Activated CD8-positive, alpha-beta T cell treated with anti-CD3 and anti-CD28 coated beads for 36 hours (primary cell): Measurements from ENCODE around the gene TMEM63B. TPM values are rescaled to one million over a fixed set of nuclear protein-coding genes. Genes with fewer than 3 reads are reported as not detected.
"Not testable (repeated sequence)": the region's sequence is repeated elsewhere in the genome, so short reads cannot be mapped to it uniquely, and the experiment has no call there.

ENCODE experiments used
- ATAC-seq: fragments of 200-7000 bp; cut with Tn5 transposase; one replicate; pipeline ENCODE4 v1.10.0; 2021; ENCODE audit warnings: mild to moderate bottlenecking, moderate library complexity
- CTCF ChIA-PET: fragments of 350-600 bp; sonication (Branson Sonifier 250); formaldehyde crosslinking; loops from one replicate; lab custom pipeline; 2021; ENCODE audit warnings: antibody characterized with exemption; lab: Charles Lee
- POLR2A ChIA-PET: fragments of 350-600 bp; sonication (Branson Sonifier 250); formaldehyde crosslinking; loops from one replicate; lab custom pipeline; 2021; ENCODE audit warnings: antibody characterized with exemption; lab: Charles Lee
- DNase-seq: peaks from one replicate; pipeline ENCODE4 v3.0.0-alpha.2; 2020
- H3K27ac Mint-ChIP-seq: one replicate; pipeline ENCODE4 v1.8.0; 2021; ENCODE audit warnings: mild to moderate bottlenecking, mixed read lengths
- H3K27me3 Mint-ChIP-seq: one replicate; pipeline ENCODE4 v1.8.0; 2021; ENCODE audit warnings: mixed read lengths
- H3K36me3 Mint-ChIP-seq: one replicate; pipeline ENCODE4 v1.8.0; 2021; ENCODE audit warnings: low read depth, mixed read lengths
- H3K4me1 Mint-ChIP-seq: one replicate; pipeline ENCODE4 v1.8.0; 2021; ENCODE audit warnings: low read depth, mixed read lengths
- H3K4me3 Mint-ChIP-seq: one replicate; pipeline ENCODE4 v1.8.0; 2021; ENCODE audit warnings: mild to moderate bottlenecking, moderate library complexity, mixed read lengths
- H3K9me3 Mint-ChIP-seq: one replicate; pipeline ENCODE4 v1.8.0; 2021; ENCODE audit warnings: mixed read lengths
- intact Hi-C: fragments of 100-400 bp; cut with micrococcal nuclease; formaldehyde crosslinking; loops from one replicate; pipeline ENCODE4 v1.10.0; 2022
- total RNA-seq, 2 experiments: library from RNA; stranded (reverse); gene quantifications; one replicate each; pipeline ENCODE4 v1.2.3, GENCODE V29; 2021
- TF ChIP-seq, protein P1 (sequence below): fragments of 200-600 bp; IDR thresholded peaks from one replicate; pipeline ENCODE4 v1.8.0; 2022; ENCODE audit warnings: antibody characterized with exemption, mild to moderate bottlenecking

Gene TMEM63B
- total RNA-seq, 2 experiments from 2014 or later = 9.1 to 12.9 TPM

DNA sequence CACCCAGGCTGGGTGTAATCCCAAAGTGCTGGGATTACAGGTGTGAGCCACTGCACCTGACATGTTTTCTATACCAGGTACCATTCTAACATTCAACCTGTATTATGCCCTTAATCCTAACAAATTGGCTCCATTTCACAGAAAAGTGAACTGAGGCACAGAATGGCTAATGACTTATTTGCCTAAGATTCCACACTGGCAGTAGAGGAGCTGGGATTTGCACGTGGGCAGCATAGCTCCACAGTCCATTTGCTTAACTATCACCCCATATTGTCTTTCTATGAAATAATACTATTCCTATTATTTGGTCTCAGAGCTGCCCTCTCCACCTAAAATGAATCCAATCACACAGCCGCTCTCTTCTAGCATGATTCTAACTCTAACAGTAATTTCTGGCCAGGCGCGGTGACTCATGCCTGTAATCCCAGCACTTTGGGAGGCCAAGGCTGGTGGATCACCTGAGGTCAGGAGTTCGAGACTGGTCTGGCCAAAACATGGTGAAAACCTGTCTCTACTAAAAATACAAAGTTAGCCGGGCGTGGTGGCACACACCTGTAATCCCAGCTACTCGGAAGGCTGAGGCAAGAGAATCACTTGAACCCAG lies 66.1 kb downstream of the TMEM63B start:
- DNase-seq (no peak), ATAC-seq (no peak)
- Mint-ChIP-seq H3K27ac (no peak overlapping the region), H3K27me3 (no peaks in the 10 kb centered on the region), H3K4me1 (peaks cover 4% of the 10 kb centered on the region), H3K9me3 (no peaks in the 10 kb centered on the region), H3K36me3 (no peaks in the 10 kb centered on the region), H3K4me3 (no peak overlapping the region)
- CTCF ChIA-PET = interaction anchor here (1.1 to 5.2 kb wide), 3 partner anchors 21 to 97 kb away, joined by 3 to 26 read pairs (median 4); no protein-coding TSS in a partner anchor
- TF ChIP-seq, protein P1, sequence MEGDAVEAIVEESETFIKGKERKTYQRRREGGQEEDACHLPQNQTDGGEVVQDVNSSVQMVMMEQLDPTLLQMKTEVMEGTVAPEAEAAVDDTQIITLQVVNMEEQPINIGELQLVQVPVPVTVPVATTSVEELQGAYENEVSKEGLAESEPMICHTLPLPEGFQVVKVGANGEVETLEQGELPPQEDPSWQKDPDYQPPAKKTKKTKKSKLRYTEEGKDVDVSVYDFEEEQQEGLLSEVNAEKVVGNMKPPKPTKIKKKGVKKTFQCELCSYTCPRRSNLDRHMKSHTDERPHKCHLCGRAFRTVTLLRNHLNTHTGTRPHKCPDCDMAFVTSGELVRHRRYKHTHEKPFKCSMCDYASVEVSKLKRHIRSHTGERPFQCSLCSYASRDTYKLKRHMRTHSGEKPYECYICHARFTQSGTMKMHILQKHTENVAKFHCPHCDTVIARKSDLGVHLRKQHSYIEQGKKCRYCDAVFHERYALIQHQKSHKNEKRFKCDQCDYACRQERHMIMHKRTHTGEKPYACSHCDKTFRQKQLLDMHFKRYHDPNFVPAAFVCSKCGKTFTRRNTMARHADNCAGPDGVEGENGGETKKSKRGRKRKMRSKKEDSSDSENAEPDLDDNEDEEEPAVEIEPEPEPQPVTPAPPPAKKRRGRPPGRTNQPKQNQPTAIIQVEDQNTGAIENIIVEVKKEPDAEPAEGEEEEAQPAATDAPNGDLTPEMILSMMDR = no peak
- intact Hi-C loops = no loop called here
- POLR2A ChIA-PET = interaction anchor here (0.8 to 1.6 kb wide), 2 partner anchors 20 to 223 kb away, joined by 3 to 5 read pairs; no protein-coding TSS in a partner anchor

DNA sequence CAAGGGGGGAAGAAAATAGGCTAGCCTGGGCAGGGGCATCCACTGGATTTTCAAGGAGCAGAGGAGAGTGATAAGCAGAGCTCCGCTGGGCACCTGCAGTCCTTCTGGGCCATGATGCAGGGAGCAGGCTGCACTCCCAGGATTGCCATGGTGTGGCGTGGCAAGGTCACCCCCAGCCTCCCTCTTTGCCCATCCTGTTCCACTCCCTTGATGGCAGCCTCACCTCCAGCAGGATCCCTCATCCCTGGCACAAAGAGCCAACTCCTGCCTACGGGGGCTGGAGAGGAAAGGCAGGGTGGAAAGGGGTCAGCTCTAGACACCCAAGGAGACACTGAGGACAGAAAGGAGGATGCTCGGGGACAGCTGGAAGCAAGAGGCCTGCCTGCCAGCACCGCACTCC lies 67.0 kb downstream of the TMEM63B start:
- POLR2A ChIA-PET = no interaction called here
- no peak overlapping the region for H3K4me3 Mint-ChIP-seq
- H3K4me1 Mint-ChIP-seq = peaks cover 3% of the 10 kb centered on the region
- no peaks in the 10 kb centered on the region for H3K27me3 Mint-ChIP-seq
- intact Hi-C loops = no loop called here
- DNase-seq = no peak
- ATAC-seq = no peak
- no peaks in the 10 kb centered on the region for H3K9me3 Mint-ChIP-seq
- no peak overlapping the region for H3K27ac Mint-ChIP-seq
- H3K36me3 Mint-ChIP-seq = no peaks in the 10 kb centered on the region
- TF ChIP-seq, protein P1 = no peak
- CTCF ChIA-PET = interaction anchor here (0.6 kb wide), 1 partner anchor 78 kb away, joined by 3 read pairs; no protein-coding TSS in a partner anchor

DNA sequence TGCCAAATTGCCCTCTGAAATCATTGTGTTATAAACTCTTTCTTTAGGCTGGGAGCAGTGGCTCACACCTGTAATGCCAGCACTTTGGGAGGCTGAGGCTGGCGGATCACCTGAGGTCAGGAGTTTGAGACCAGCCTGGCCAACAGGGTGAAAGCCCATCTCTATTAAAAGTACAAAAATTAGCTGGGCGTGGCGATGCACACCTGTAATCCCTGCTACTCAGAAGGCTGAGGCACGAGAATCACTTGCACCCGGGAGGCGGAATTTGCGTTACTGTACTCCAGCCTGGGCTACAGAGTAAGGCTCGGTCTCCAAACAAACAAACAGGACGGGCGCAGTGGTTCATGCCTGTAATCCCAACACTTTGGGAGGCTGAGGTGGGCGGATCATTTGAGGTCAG lies 69.0 kb downstream of the TMEM63B start:
- POLR2A ChIA-PET, intact Hi-C loops, H3K9me3 Mint-ChIP-seq, H3K27ac Mint-ChIP-seq, DNase-seq, ATAC-seq, H3K36me3 Mint-ChIP-seq, H3K4me1 Mint-ChIP-seq, CTCF ChIA-PET, H3K27me3 Mint-ChIP-seq, H3K4me3 Mint-ChIP-seq: not testable (repeated sequence)

DNA sequence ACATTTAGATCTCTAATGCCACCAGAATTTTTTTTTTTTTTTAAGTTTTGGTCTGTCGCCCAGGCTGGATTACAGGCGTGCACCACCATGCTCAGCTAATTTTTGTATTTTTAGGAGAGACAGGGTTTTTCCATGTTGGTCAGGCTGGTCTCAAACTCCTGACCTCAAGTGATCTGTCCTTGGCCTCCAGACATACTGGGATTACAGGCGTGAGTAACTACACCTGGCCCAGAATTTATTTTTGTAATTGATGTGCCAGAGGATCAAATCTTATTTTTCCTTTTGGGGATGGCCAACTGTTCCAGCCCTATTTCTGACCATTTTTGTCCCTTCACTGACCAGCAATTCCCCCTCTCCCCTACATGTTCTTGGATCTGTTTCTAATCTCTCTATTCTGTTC lies 71.3 kb downstream of the TMEM63B start:
- DNase-seq (no peak), ATAC-seq (no peak)
- Mint-ChIP-seq H3K9me3 (no peaks in the 10 kb centered on the region), H3K27ac (no peak overlapping the region), H3K4me3 (no peak overlapping the region), H3K4me1 (no peaks in the 10 kb centered on the region), H3K27me3 (peaks cover 2% of the 10 kb centered on the region), H3K36me3 (no peaks in the 10 kb centered on the region)
- TF ChIP-seq, protein P1 = no peak
- CTCF ChIA-PET = no interaction called here
- intact Hi-C loops = no loop called here
- POLR2A ChIA-PET = no interaction called here

DNA sequence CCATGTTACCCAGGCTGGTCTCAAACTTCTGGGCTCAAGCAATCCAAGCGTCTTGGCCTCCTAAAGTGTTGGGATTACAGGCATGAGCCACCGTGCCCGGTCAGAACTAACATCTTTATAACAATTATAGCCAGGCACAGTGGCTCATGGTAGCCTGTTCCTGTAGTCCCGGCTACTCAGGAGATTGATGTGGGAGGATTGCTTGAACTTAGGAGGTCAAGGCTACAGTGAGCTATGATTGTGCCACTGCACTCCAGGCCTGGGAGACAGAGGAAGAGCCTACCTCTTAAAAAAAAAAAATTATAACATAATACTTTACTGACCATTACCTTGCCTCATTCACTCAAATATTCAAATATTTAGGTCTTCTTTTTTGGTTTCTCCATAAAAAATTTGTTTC lies 72.5 kb downstream of the TMEM63B start:
- POLR2A ChIA-PET = no interaction called here
- no peaks in the 10 kb centered on the region for H3K36me3 Mint-ChIP-seq
- H3K4me3 Mint-ChIP-seq = no peak overlapping the region
- H3K4me1 Mint-ChIP-seq = no peaks in the 10 kb centered on the region
- H3K27me3 Mint-ChIP-seq = peaks cover 2% of the 10 kb centered on the region
- no peak overlapping the region for H3K27ac Mint-ChIP-seq
- H3K9me3 Mint-ChIP-seq = no peaks in the 10 kb centered on the region
- TF ChIP-seq, protein P1 = no peak
- no peak for ATAC-seq
- no peak for DNase-seq
- CTCF ChIA-PET = no interaction called here
- intact Hi-C loops = no loop called here
